Stromal cell of bone marrow (primary cell): Measurements from ENCODE around the gene FAM50A.

Experiments
- DNase-seq: peaks from one replicate; pipeline ENCODE4 v3.0.0-alpha.2; 2012; ENCODE audit warnings: low read depth

Gene FAM50A

DNA sequence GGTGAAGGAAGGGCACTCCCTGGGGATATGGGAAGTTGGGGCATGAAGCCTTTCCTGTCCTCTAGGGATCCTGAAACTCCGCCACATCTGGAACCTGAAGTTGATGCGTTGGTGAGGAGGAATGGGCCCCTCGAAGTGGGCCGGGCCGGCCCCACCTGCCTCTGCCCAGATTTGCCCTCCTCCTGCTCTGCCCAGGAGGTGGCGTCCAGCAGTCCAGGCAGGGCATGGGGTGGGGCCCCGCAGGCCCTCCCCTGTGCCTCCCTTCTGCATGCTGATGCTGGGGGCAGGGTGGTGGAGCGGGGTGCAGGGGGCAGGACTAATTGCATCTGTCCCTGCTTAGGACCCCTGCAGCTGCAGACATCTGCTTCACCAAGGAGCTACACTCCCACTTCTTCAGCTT lies 30.8 kb upstream of the FAM50A start:
- no peak for DNase-seq

DNA sequence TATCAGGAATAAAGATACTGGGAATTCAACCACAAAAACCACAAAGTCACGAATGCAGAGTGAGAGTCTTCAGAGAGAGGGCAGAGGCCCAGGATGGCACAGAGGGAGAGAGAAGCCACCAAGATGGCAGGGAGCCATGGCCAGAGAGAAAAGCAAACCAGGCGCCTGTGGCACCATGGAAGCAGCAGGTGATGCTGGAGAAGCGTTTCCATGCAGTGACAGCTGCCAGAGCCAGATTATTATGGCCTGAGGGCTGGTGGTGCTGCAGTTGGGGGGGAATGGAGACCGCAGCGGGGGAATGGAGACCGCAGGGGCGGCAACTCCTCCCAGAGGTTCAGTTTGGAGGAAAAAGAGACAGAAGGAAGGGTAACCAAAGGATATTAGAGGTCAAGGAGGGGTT lies 26.8 kb upstream of the FAM50A start:
- no peak for DNase-seq

DNA sequence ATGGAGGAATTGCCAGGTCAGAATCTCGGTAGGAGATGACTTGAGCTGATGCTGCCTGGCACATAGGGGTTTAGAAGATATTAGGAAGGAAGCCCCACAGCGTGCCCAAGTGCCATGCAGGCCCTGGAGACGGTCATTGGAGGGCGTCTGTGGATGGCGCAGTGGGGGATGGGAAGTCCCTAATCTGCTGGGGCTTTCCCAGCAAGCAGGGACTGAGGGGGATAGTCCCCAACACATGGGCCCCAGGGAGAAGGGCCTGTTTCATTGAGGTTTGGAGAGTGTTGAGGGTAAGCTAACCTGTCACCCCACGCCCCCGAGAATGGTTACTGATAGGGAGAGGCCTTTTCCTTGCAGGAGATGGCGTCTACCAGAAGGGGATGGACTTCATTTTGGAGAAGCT lies 24.8 kb upstream of the FAM50A start:
- DNase-seq, result no peak

DNA sequence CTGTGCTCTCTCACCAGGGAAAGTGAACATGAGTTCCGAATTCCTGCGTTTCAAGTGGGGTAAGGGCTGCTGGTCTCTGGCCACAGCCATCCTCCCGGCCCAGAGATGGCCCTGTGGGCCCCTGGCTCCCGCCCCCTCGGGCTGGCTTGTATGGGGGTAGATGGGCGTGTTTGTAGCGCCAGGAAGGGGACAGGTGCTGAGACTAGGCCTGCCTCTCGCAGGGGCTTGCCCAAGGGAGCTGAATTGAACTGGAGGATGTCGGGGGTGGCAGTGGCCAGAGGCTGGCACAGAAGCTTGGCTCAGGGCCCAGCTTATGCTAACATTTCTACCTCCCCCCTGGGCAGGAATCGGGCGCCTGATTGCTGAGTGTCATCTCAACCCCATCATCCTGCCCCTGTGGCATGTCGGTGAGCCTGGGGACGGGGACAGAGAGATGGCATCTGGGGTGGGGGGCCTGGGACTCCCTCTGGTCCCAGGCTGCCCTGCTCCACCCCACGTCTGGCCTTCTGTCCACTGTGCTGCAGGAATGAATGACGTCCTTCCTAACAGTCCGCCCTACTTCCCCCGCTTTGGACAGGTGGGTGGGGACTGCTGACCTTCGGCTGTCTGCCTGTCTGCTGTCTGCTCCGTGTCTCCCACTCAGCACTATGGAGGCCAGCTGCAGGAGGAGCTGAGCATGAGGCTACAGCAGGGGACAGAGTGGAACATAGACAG lies 24.1 kb upstream of the FAM50A start:
- no peak for DNase-seq

DNA sequence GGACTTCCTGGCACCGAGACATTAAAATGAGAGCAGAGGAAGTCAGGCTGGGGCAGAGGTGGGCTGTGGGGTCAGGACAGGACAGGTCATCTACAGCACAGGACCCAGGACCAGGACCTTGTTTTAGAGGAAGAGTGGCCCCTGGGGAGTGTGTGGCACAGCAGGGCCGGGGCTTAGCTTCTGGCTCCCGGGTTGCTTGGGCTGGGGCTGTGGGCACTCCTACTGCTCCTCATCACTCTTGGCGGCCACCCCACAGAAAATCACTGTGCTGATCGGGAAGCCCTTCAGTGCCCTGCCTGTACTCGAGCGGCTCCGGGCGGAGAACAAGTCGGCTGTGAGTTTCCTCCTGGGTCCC lies 23.6 kb upstream of the FAM50A start:
- no peak for DNase-seq

DNA sequence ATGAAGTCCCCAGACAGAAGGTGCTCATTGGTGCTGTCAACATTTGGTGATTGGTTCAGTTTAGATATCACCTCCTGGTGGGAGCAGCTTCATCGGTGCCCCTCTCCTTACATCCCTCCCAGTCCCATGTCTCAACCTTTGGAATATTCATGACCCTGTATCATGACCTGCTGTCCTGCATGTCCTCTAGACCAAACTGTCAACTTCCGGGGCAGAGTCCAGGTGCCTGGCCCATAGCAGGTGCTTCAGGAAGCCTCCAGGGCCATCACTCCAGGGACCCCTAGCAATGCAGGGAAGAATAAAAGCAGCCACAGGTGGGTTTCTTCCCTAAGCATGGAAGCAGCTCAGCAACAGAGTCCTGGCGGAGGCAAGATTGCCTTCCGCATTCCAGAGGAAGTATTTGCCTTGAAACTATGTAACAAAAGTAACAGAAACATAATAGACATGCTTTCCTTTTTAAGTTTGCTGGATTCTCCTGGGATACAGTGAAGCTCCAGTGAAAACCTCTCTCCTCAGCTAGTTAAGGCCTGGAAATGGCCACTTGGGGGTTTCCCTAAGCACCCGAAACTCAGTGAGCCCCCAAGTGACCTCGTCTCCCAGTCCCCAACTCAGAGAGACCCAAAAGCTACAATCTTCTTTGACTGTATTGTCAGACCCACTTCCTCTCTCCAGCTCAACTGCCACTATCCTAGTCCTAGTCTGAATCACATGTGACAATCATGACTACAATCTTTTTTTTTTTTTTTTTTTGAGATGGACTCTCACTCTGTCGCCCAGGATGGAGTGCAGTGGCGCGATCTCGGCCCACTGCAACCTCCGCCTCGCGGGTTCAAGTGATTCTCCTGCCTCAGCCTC lies 16.8 kb upstream of the FAM50A start:
- no peak for DNase-seq

DNA sequence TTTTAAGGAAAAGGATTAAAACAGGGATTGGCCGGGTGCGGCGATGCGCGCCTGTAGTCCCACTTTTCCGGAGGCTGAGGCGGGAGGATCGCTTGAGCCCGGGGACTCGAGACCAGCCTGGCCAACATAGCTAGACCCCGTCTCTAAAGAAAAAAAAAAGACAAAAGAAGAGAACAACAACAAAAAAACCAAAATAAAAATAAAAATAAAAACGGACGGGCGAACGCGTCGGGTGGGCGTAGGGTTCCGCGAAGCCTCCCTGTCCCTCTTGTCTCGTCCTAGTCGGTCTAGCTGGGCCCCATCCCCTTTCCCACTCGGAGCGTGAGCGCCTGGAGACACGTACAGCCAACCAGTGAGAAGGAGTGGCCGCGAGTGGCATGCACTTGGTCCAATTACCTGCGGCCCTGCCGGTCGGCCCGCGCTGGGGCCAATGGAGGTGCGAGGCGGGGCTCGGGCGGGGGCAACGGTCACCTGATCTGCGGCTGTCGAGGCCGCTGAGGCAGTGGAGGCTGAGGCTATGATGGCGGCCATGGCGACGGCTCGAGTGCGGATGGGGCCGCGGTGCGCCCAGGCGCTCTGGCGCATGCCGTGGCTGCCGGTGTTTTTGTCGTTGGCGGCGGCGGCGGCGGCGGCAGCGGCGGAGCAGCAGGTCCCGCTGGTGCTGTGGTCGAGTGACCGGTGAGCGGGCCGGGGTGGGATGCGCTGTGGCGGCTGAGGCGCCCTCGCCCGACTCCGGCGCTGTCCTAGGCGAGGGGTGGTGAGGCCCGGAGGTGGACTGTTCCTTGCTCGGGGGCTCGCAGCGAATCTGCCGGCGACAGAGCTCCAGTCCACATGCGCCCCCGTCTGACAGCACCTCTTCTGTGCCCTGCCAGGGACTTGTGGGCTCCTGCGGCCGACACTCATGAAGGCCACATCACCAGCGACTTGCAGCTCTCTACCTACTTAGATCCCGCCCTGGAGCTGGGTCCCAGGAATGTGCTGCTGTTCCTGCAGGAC lies 15.5 kb upstream of the FAM50A start, which contains the start of gene ATP6AP1:
TSS of gene ATP6AP1 (plus strand) at position 502 of the 996 bp plus-strand sequence. CDS start at position 518, 16 bp downstream.
- DNase-seq, result peak; percentile 85

DNA sequence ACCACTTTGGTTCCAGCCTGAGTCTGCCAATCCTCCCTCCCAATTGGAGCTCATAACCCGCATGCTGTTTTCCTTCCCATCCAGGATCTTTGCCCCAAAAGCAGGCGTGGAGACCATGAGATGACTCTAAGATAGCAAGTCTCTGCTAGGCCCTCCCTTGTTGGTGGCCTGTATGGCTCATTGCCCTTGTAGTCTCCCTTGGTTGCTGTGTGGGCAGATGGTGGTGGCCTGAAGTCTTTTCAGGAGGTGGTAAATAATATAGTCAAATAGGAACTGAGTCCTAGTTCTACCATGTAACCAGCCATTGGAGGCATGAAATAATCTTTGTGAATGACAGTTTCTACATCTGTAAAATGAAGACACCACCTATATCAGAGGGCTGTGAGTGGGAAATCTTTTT lies 14.2 kb upstream of the FAM50A start:
- no peak for DNase-seq

DNA sequence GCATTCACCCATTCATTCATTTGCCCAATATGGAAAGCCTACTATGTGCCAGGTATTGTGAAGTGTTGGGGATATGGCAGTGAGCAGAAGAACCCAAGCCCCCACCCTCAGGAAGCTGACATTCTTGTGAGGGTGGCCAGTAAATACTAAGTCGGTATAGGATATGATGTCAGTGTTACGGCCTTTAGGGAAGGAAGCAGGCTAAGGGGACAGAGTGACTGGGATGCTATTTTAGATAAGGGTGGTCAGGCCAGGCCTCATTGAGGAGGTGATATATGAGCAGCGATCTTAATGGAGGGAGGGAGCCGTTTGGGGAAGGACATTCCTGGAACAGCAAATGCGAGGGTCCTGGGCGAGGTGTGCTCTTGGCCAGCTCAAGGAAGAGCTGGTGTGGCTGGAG lies 13.5 kb upstream of the FAM50A start:
- no peak for DNase-seq

DNA sequence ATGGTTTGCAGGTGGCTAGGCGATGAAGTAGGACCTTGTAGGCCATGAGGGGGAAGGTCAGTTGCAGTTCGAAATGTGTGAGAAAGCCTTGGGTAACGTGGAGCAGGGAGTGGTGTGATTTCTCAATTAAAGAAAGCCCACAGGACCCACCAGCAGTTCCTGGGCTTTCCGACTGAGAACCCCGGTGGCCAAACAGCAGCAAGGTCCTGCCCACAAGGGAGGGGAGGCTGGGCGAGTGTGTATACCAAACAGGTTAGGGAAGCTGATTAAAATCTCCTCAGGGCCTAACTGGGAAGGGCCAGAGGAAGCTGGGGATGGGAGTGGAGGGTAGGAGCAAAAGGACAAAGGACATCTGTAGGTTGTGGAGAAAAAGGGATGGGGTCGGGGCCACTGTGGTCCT lies 13.0 kb upstream of the FAM50A start:
- no peak for DNase-seq

DNA sequence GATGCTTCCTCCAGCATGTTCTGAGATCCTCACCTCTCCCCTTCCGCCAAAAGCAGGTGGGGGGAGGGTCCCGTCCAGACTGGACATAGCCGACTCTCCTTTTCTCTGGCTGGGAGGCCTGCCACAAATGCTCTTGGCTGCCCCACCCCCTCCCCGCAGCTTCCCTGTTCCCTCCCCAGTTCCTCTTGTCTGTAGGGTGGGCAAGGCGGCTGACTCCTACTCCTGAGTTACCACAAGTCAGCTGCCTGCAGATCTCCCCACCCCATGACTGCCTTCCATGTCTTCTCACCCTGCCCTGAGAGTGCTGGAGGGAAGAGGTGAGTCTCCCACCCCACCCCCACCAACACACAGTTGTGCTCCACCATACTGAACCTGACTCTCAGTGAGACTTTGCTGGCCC lies 12.6 kb upstream of the FAM50A start:
- DNase-seq, result no peak

DNA sequence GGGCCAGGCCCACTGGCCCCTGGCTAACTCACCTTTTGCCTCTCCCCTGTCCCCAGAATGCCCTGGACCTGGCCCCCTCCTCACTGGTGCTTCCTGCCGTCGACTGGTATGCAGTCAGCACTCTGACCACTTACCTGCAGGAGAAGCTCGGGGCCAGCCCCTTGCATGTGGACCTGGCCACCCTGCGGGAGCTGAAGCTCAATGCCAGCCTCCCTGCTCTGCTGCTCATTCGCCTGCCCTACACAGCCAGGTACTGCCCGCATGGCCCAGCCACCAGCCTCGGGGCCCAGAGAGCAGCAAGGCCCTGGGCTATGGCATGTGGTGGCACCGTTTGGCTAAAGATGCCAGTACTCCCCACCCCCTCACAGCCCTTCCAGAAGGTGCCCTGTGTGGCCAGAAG lies 11.7 kb upstream of the FAM50A start:
- no peak for DNase-seq

DNA sequence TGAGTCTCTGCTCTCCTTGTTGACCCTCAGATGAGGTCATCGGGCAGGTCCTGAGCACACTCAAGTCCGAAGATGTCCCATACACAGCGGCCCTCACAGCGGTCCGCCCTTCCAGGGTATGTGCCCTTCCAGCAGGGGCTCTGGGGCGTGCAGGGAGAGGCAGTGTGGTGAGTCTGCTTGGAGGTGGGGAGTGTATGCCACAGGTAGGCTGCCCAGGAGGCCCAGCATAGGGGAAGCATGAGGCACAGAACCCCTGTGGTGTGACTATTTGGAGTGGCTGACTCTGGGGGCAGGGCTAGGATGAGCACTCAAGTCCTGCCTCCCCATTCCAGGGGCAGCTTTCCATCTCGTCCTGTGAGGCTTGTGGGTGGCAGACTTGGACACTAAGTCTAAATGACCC lies 10.3 kb upstream of the FAM50A start:
- no peak for DNase-seq

DNA sequence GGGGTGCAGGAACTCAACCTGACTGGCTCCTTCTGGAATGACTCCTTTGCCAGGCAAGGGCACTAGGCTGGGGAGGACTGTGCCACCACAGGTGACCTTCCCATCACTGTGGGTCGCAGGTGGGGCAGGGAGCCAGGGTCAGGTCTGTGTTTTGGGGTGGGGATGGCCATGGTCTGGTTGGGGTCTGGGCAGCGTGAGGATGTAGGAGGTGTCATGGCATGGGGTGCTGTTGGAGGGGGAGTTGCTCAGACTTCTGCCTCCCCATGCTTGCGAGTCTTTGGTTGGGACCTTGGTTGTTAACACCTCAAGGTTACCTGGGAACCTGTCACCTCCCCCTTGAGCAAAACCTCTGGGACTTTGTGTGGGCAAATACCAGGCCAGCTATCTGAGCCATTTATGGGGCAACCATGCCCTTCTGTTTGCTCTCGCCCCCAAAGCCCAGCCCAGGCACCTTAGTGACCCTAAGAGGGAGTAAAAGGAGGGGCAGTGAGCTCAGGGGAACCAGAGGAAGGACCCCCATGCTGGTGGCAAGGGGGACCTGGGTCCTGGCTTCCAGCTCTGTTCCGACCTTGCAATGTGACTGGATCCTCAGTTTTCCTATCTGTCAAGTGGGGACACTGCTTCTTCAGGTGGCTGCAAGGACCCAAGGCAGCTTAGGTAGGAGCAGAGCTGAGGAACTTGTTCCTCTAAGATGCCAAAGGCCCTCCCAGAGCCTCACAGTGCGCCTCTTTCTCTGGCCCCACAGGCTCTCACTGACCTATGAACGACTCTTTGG lies 9.4 kb upstream of the FAM50A start:
- DNase-seq, result no peak

DNA sequence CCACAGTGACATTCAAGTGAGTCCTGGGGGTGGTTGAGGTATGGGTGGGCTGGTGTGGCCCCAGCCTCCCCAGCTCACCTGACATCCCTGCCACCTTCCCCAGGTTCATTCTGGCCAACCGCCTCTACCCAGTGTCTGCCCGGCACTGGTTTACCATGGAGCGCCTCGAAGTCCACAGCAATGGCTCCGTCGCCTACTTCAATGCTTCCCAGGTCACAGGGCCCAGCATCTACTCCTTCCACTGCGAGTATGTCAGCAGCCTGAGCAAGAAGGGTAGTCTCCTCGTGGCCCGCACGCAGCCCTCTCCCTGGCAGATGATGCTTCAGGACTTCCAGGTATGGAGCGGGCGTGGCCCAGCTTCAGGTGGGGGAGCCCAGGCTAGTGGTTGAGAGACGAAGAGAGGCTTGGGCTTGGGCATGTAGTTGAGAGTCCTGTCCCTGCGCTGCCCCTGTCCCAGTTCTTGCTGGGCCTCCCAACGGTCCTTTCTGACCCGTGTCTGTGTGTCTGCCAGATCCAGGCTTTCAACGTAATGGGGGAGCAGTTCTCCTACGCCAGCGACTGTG lies 8.7 kb upstream of the FAM50A start:
- no peak for DNase-seq

DNA sequence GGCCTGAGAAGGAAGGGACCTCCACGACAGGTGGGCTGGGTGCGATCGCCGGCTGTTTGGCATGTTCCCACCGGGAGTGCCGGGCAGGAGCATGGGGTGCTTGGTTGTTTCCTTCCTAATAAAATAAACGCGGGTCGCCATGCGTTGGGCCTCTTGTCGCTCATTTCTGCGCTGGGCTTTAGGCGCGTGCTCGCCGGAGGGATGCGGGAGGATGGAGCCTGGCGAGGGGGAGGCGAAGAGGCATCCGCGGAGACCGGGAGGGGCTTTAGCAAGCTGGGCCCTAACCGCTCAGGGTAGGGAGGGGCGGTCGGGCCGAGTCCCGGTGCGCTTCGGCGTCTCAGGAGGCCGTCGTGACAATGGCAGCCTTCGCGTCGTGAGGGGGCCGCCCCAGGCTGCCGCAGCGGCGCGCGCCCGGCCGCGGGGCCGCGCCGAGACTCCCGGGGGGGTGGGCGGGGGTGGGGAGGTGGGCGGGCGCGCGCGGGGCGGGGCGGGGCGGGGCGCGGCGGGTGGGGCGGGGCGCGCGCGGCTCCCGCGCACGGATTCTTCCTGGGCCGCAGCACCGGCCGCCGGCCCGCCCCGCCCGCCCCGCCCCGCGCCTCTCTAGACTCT lies 7.5 kb upstream of the FAM50A start:
- no peak for DNase-seq

DNA sequence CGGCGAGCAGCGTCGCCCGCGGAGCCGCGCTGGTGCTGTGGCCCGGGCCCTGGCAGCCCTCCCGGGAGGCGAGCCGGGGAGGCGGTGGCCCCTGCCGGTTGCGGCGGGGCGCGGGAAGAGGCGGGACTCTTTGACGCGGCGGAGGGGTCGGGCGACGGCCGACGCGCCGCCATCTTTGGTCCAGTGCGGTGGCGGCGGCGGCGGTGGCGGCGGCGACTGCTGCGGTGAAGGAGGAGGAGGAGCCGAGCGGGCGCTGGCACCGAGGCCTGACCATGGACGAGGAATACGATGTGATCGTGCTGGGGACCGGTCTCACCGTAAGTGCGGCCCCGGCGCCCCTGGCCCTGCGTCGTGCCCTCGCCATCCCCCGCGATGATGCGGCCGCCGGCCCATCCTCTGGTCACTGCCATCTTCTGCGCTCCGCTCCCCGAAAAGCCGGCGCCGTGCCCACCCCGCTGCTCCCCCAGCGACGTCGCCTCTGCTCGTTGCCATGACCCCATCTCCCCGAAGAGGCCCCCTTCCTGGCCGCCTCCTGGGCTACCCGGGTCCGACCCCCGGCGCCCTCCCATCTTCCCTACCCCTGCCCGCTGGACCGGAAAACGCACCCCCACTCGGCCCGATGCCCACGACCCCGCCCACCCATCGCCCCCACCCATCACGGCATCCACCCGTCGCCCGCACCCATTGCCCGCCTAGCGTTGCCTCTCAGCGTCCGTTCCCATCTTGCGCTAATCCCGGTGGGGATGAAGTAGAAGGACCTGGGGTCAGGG lies 6.8 kb upstream of the FAM50A start, which contains the start of gene GDI1:
TSS of gene GDI1 (plus strand) at position 172 of the 770 bp plus-strand sequence. CDS start at position 273, 101 bp downstream.
- no peak for DNase-seq

DNA sequence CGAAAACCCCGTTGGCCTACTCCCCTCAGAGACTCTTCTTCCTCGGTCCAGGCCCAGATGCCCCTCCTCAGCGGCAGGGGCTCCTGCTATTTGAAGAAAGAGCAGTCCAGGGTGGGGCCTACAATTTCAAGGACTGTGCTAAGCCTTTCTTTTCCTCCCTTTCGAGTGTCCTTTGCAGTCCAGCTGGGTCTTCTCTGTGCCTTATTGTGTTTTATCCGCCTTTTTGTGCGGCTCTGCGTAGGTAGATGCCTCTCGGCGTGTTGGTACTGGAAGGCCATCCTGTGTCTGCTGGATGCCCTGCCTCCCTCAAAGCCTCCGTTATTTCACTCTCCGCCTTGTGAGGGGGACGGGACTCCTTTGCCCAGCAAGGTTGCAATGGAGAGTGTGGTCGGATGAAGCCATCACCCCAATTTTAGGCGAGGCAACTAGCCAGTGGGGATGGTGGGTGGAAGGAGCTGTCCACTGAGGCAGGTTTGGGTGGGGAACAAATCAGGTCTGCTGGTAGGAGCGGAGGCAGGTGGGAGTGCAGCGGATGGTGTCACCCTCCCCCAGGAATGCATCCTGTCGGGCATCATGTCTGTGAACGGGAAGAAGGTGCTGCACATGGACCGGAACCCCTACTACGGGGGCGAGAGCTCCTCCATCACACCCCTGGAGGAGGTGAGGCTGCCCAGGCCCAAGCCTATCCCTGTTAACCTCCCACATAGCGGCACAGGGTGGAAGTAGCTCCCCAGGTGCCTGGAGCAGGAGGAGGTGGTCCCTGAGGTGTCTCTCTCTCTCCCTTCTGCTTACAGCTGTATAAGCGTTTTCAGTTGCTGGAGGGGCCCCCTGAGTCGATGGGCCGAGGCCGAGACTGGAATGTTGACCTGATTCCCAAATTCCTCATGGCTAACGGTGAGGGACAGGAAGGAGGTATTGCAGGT lies 5.7 kb upstream of the FAM50A start:
- DNase-seq, result no peak

DNA sequence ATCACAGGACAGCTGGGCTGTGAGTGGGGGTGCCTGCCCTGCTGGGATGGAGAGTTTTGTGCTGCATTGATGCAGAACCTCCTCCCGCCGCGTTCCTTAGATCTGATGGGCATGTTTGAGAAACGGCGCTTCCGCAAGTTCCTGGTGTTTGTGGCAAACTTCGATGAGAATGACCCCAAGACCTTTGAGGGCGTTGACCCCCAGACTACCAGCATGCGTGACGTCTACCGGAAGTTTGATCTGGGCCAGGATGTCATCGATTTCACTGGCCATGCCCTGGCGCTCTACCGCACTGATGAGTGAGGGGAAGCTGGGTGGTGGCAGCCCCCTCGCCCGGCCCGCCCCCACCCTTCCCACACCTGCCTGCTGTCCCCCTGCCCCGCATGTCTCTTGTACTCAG lies 4.1 kb upstream of the FAM50A start:
- no peak for DNase-seq
